SK-N-SH (cell line): ENCODE data around the gene KRT78. TPM values are rescaled to one million over a fixed set of nuclear protein-coding genes. Genes with fewer than 3 reads are reported as not detected.

Experiments used
- CTCF ChIA-PET: fragments of 300-600, 350-600 bp; formaldehyde crosslinking; extraction: SDS; loops from one replicate; lab custom pipeline; 2021; lab: Yijun Ruan, JAX
- POLR2A ChIA-PET: fragments of 350-600 bp; sonication (Branson Sonifier 250); formaldehyde crosslinking; extraction: SDS; loops from one replicate; lab custom pipeline; 2020; ENCODE audit warnings: antibody characterized with exemption, inconsistent platforms; lab: Yijun Ruan, JAX
- DNase-seq: peaks from one replicate; pipeline ENCODE4 v3.0.0; 2012
- H2AFZ ChIP-seq: fragments of 200-600 bp; sonication (generic); 2 replicates; pipeline ENCODE4 v1.8.1; 2016; ENCODE audit warnings: antibody characterized with exemption, mild to moderate bottlenecking, low read depth
- H3F3A ChIP-seq: fragments of 200-600 bp; sonication (generic); replicated peaks from 2 replicates; pipeline ENCODE3; 2016; ENCODE audit warnings: antibody characterized with exemption, mild to moderate bottlenecking; ENCODE audit not compliant: insufficient read depth
- H3K27ac ChIP-seq, 2 experiments: fragments of 200-500 bp in 1 of 2; fragments of 200-600 bp in 1 of 2; sonication (Bioruptor generic) in 1 of 2; sonication (generic), shearing (Covaris generic) in 1 of 2; 2 replicates each; pipeline versions ENCODE4 v1.5.1 to v1.6.1; 2014 to 2016; ENCODE audit warnings: low read depth in 2 of 2, inconsistent platforms in 1 of 2, low read length in 1 of 2, mild to moderate bottlenecking in 1 of 2, mixed read lengths in 1 of 2
- H3K27me3 ChIP-seq: fragments of 200-600 bp; sonication (generic), shearing (Covaris generic); 2 replicates; pipeline ENCODE4 v1.6.1; 2016; ENCODE audit warnings: mixed run types; ENCODE audit not compliant: insufficient read depth
- H3K36me3 ChIP-seq, 2 experiments: fragments of 200-500 bp in 1 of 2; fragments of 200-600 bp in 1 of 2; sonication (Bioruptor generic) in 1 of 2; sonication (generic) in 1 of 2; replicated peaks in 1 of 2; 2 replicates each; pipeline versions ENCODE3 to v1.5.1; 2014 to 2016; ENCODE audit warnings: low read length in 1 of 2, mild to moderate bottlenecking in 1 of 2; ENCODE audit not compliant: insufficient read depth in 2 of 2, control insufficient read depth in 1 of 2
- H3K4me1 ChIP-seq, 2 experiments: fragments of 200-500 bp in 1 of 2; fragments of 200-600 bp in 1 of 2; sonication (Bioruptor generic) in 1 of 2; sonication (generic), shearing (Covaris generic) in 1 of 2; 2 replicates each; pipeline versions ENCODE4 v1.5.1 to v1.6.1; 2014 to 2016; ENCODE audit warnings: low read depth in 1 of 2, low read length in 1 of 2, mixed run types in 1 of 2; ENCODE audit not compliant: insufficient read depth in 2 of 2, control insufficient read depth in 1 of 2
- H3K4me2 ChIP-seq: fragments of 200-600 bp; sonication (generic), shearing (Covaris generic); 2 replicates; pipeline ENCODE4 v1.6.1; 2017; ENCODE audit warnings: mixed run types
- H3K4me3 ChIP-seq, 2 experiments: fragments of 200-500 bp in 1 of 2; fragments of 200-600 bp in 1 of 2; sonication (Bioruptor generic) in 1 of 2; sonication (generic), shearing (Covaris generic) in 1 of 2; 2 replicates each; pipeline versions ENCODE4 v1.5.1 to v1.8.1; 2014 to 2016; ENCODE audit warnings: low read depth in 2 of 2, inconsistent platforms in 1 of 2, low read length in 1 of 2, mild to moderate bottlenecking in 1 of 2, mixed read lengths in 1 of 2, moderate library complexity in 1 of 2
- H3K79me2 ChIP-seq: fragments of 200-600 bp; sonication (generic); 2 replicates; pipeline ENCODE4 v1.8.1; 2017; ENCODE audit warnings: mild to moderate bottlenecking; ENCODE audit not compliant: insufficient read depth
- H3K9ac ChIP-seq: fragments of 200-600 bp; sonication (generic); 2 replicates; pipeline ENCODE4 v1.6.1; 2017; ENCODE audit warnings: mixed run types
- H3K9me2 ChIP-seq: fragments of 200-600 bp; sonication (generic); 2 replicates; pipeline ENCODE4 v1.6.1; 2017; ENCODE audit warnings: mixed run types
- H3K9me3 ChIP-seq: fragments of 200-600 bp; sonication (generic); 2 replicates; pipeline ENCODE4 v1.6.1; 2017; ENCODE audit warnings: mixed run types, mild to moderate bottlenecking, moderate library complexity
- H4K20me1 ChIP-seq: fragments of 200-600 bp; sonication (generic); 2 replicates; pipeline ENCODE4 v1.6.1; 2017; ENCODE audit warnings: mild to moderate bottlenecking, mixed run types; ENCODE audit not compliant: insufficient read depth
- CHD2 ChIP-seq: fragments of 150-350 bp; IDR thresholded peaks from 2 replicates; pipeline ENCODE4 v1.6.1; 2018; ENCODE audit warnings: low read length; ENCODE audit not compliant: partially characterized antibody
- ELF1 ChIP-seq: IDR thresholded peaks from 2 replicates; pipeline ENCODE4 v1.4.0; 2012
- EZH2phosphoT487 ChIP-seq: fragments of 200-600 bp; sonication (generic); IDR thresholded peaks from 2 replicates; pipeline ENCODE4 v1.6.1; 2017; ENCODE audit warnings: low read depth, mixed run types, mild to moderate bottlenecking, antibody characterized with exemption, moderate library complexity, borderline replicate concordance
- FOSL2 ChIP-seq: IDR thresholded peaks from 2 replicates; pipeline ENCODE4 v1.4.0; 2012; ENCODE audit warnings: low read depth, mild to moderate bottlenecking, moderate library complexity, borderline replicate concordance
- GATA2 ChIP-seq: sonication (generic); formaldehyde crosslinking; IDR thresholded peaks from 2 replicates; pipeline ENCODE4 v1.5.0; 2020; ENCODE audit warnings: mild to moderate bottlenecking, missing genetic modification reagents
- JUND ChIP-seq: IDR thresholded peaks from 2 replicates; pipeline ENCODE4 v1.4.0; 2012
- MXI1 ChIP-seq: IDR thresholded peaks from 2 replicates; pipeline ENCODE4 v1.6.1; 2012; ENCODE audit warnings: mild to moderate bottlenecking, low read depth, low read length, improper control_type of control experiment
- NFIC ChIP-seq: IDR thresholded peaks from 2 replicates; pipeline ENCODE4 v1.4.0; 2012; ENCODE audit warnings: borderline replicate concordance
- NRF1 ChIP-seq: IDR thresholded peaks from 2 replicates; pipeline ENCODE4 v1.6.1; 2012; ENCODE audit warnings: low read depth, mild to moderate bottlenecking, low read length
- POLR2AphosphoS5 ChIP-seq: IDR thresholded peaks from 2 replicates; pipeline ENCODE4 v1.6.1; 2012; ENCODE audit warnings: low read depth, low read length
- TAF1 ChIP-seq: IDR thresholded peaks from 2 replicates; pipeline ENCODE4 v1.6.1; 2012; ENCODE audit warnings: low read depth, mild to moderate bottlenecking, low read length, moderate library complexity, borderline replicate concordance
- TCF12 ChIP-seq: IDR thresholded peaks from 2 replicates; pipeline ENCODE4 v1.4.0; 2012
- TEAD4 ChIP-seq: IDR thresholded peaks from 2 replicates; pipeline ENCODE4 v1.4.0; 2012; ENCODE audit warnings: mild to moderate bottlenecking, borderline replicate concordance; ENCODE audit not compliant: insufficient read depth
- USF2 ChIP-seq: fragments of 150-350 bp; IDR thresholded peaks from 2 replicates; pipeline ENCODE4 v1.6.1; 2017; ENCODE audit warnings: antibody characterized with exemption, low read length, low read depth, borderline replicate concordance
- YY1 ChIP-seq: IDR thresholded peaks from 2 replicates; pipeline ENCODE4 v1.4.0; 2012; ENCODE audit warnings: low read depth, mild to moderate bottlenecking
- WGBS: methylation state at CpG from one replicate; pipeline ENCODE4 v1.1.6; 2017; ENCODE audit warnings: low lambda C conversion rate; 5-methylcytosine and 5-hydroxymethylcytosine counted together
- polyA plus RNA-seq, 3 experiments: library from polyadenylated mRNA; depleted of rRNA; stranded (reverse); fragments of >200 nt; gene quantifications; 2 replicates each; pipeline ENCODE4 v1.2.3, GENCODE V29; 2012
- TF ChIP-seq, protein P1 (sequence below): fragments of 150-350 bp; IDR thresholded peaks from 2 replicates; pipeline ENCODE4 v1.6.1; 2016; ENCODE audit warnings: mild to moderate bottlenecking, low read depth, low read length
- TF ChIP-seq, protein P2 (sequence below): IDR thresholded peaks from 2 replicates; pipeline ENCODE4; 2012
- TF ChIP-seq, protein P3 (sequence below): IDR thresholded peaks from 2 replicates; pipeline ENCODE4 v1.4.0; 2012; ENCODE audit warnings: low read depth

KRT78 gene
- polyA plus RNA-seq, 1 of the 3 experiments (the other 2 are of a cell fraction), result not detected

DNA sequence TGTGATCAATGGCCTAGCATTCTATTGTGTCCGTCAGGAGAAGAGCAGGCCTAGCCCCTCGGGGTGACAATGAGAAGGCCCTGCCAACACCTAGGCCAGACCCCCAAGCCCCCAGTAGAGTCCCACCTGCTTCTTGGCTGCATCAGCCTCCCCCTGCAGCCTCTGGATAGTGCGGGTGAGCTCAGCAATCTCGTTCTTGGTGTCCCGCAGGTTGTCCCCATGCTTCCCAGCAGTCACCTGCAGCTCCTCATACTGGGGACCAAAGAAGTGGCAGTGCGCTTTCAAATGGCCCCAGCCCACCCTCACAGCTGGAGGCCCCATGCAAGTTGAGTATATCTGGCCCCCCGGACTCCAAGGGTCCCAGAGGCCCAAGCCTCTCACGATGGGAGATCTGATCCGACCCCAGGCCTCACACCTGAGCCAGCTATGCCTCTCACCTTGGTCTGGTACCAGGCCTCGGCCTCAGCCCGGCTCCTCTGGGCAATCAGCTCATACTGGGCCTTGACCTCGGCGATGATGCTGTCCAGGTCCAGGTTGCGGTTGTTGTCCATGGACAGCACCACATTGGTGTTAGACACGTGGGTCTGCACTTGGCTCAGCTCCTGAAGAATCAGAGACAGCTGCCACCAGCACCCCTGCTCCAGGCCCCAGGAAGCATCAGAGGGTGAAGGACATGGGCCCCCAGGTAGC is 24.9 kb downstream of the KRT78 start:
- Histone ChIP-seq H3K9me3 (no peaks in the 10 kb centered on the region), H3K4me1 (no peaks in the 10 kb centered on the region), H3K4me2 (no peak overlapping the region), H3K27ac (no peak overlapping the region), H3K79me2 (no peaks in the 10 kb centered on the region), H4K20me1 (no peaks in the 10 kb centered on the region), H3K36me3 (no peaks in the 10 kb centered on the region), H3K27me3 (peaks cover 51% of the 10 kb centered on the region), H2AFZ (no peak overlapping the region), H3F3A (no peaks in the 10 kb centered on the region), H3K4me3 (no peak overlapping the region), H3K9me2 (no peaks in the 10 kb centered on the region), H3K9ac (no peak overlapping the region)
- CTCF ChIA-PET, result no interaction called here
- DNase-seq, result no peak
- POLR2A ChIA-PET, result no interaction called here
- TF ChIP-seq POLR2AphosphoS5 (no peak), YY1 (no peak), TEAD4 (no peak), ELF1 (no peak), USF2 (no peak), TAF1 (no peak), EZH2phosphoT487 (no peak), NRF1 (no peak), TCF12 (no peak), NFIC (no peak), FOSL2 (no peak), MXI1 (no peak), JUND (no peak), CHD2 (no peak), GATA2 (CRISPR knock-in tag) (no peak)
- TF ChIP-seq, protein P1, sequence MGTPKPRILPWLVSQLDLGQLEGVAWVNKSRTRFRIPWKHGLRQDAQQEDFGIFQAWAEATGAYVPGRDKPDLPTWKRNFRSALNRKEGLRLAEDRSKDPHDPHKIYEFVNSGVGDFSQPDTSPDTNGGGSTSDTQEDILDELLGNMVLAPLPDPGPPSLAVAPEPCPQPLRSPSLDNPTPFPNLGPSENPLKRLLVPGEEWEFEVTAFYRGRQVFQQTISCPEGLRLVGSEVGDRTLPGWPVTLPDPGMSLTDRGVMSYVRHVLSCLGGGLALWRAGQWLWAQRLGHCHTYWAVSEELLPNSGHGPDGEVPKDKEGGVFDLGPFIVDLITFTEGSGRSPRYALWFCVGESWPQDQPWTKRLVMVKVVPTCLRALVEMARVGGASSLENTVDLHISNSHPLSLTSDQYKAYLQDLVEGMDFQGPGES, result no peak
- TF ChIP-seq, protein P2, sequence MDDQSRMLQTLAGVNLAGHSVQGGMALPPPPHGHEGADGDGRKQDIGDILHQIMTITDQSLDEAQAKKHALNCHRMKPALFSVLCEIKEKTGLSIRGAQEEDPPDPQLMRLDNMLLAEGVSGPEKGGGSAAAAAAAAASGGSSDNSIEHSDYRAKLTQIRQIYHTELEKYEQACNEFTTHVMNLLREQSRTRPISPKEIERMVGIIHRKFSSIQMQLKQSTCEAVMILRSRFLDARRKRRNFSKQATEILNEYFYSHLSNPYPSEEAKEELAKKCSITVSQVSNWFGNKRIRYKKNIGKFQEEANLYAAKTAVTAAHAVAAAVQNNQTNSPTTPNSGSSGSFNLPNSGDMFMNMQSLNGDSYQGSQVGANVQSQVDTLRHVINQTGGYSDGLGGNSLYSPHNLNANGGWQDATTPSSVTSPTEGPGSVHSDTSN, result no peak
- TF ChIP-seq, protein P3, sequence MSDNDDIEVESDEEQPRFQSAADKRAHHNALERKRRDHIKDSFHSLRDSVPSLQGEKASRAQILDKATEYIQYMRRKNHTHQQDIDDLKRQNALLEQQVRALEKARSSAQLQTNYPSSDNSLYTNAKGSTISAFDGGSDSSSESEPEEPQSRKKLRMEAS, result no peak
- 42% methylated on average over 13 of the region's 15 CpGs for WGBS
